Neuronal stem cell (in vitro differentiated cells): Measurements from ENCODE around the gene CASZ1.
A peak's percentile ranks its signal among the peaks of the same experiment; 100 is the strongest.

ENCODE experiments used
- DNase-seq: peaks from one replicate; pipeline ENCODE4 v3.0.0-alpha.2; 2013; ENCODE audit warnings: low spot score
- H2AFZ ChIP-seq: one replicate; pipeline ENCODE4 v1.6.1; 2013; ENCODE audit warnings: mild to moderate bottlenecking, low read length, inconsistent platforms
- H2AK5ac ChIP-seq: 2 replicates; pipeline ENCODE4 v1.6.1; 2013; ENCODE audit warnings: low read depth, mild to moderate bottlenecking, inconsistent platforms, low read length, moderate library complexity, mixed read lengths
- H2BK120ac ChIP-seq: 2 replicates; pipeline ENCODE4 v1.6.1; 2013; ENCODE audit warnings: low read depth, mild to moderate bottlenecking, inconsistent platforms, low read length, moderate library complexity, mixed read lengths
- H2BK12ac ChIP-seq: one replicate; pipeline ENCODE4 v1.6.1; 2013; ENCODE audit warnings: low read length, inconsistent platforms
- H2BK15ac ChIP-seq: 2 replicates; pipeline ENCODE4 v1.6.1; 2013; ENCODE audit warnings: mild to moderate bottlenecking, low read length, inconsistent platforms, mixed read lengths
- H2BK5ac ChIP-seq: one replicate; pipeline ENCODE4 v1.6.1; 2013; ENCODE audit warnings: inconsistent platforms, mild to moderate bottlenecking, low read length, moderate library complexity
- H3K14ac ChIP-seq: one replicate; pipeline ENCODE4 v1.6.1; 2013; ENCODE audit warnings: low read length, inconsistent platforms
- H3K18ac ChIP-seq: 2 replicates; pipeline ENCODE4 v1.6.1; 2013; ENCODE audit warnings: low read length, inconsistent platforms
- H3K23ac ChIP-seq: 2 replicates; pipeline ENCODE4 v1.6.1; 2013; ENCODE audit warnings: low read depth, mild to moderate bottlenecking, mixed read lengths, low read length, inconsistent platforms; ENCODE audit not compliant: poor library complexity
- H3K27ac ChIP-seq: replicated peaks from 3 replicates; pipeline ENCODE4 v1.5.1; 2013; ENCODE audit warnings: low read length, inconsistent platforms
- H3K27me3 ChIP-seq, 3 experiments: 2 replicates each; pipeline ENCODE4 v1.6.1; 2013; ENCODE audit warnings: low read length in 3 of 3, mild to moderate bottlenecking in 2 of 3, inconsistent platforms in 1 of 3, low read depth in 1 of 3, mixed read lengths in 1 of 3, moderate library complexity in 1 of 3; ENCODE audit not compliant: control insufficient read depth in 3 of 3, insufficient read depth in 3 of 3
- H3K36me3 ChIP-seq, 2 donors: replicated peaks in 1 of 2; 2 replicates each; pipeline ENCODE4 v1.6.1; 2013; ENCODE audit warnings: low read length in 2 of 2; ENCODE audit not compliant: control insufficient read depth in 2 of 2, insufficient read depth in 2 of 2
- H3K4ac ChIP-seq: 2 replicates; pipeline ENCODE4 v1.6.1; 2013; ENCODE audit warnings: inconsistent platforms, mild to moderate bottlenecking, low read length, moderate library complexity
- H3K4me1 ChIP-seq, 2 donors: 1 replicate in 1 of 2; 2 replicates in 1 of 2; pipeline ENCODE4 v1.6.1; 2013; ENCODE audit warnings: low read length in 2 of 2, low read depth in 1 of 2; ENCODE audit not compliant: control insufficient read depth in 2 of 2, insufficient read depth in 1 of 2
- H3K4me2 ChIP-seq: one replicate; pipeline ENCODE4 v1.6.1; 2013; ENCODE audit warnings: mild to moderate bottlenecking, low read length, inconsistent platforms; ENCODE audit not compliant: insufficient read depth, poor library complexity, severe bottlenecking
- H3K4me3 ChIP-seq, 2 donors: 2 replicates each; pipeline ENCODE4 v1.5.1; 2013; ENCODE audit warnings: low read length in 2 of 2, mild to moderate bottlenecking in 2 of 2, inconsistent platforms in 1 of 2, moderate library complexity in 1 of 2
- H3K79me1 ChIP-seq: one replicate; pipeline ENCODE4 v1.6.1; 2013; ENCODE audit warnings: low read depth, mild to moderate bottlenecking, inconsistent platforms, low read length, moderate library complexity
- H3K9ac ChIP-seq: one replicate; pipeline ENCODE4 v1.6.1; 2013; ENCODE audit warnings: mild to moderate bottlenecking, low read depth, low read length, inconsistent platforms; ENCODE audit not compliant: poor library complexity
- H3K9me3 ChIP-seq, 2 donors: replicated peaks in 1 of 2; 2 replicates each; pipeline versions ENCODE3 to v1.6.1; 2013; ENCODE audit warnings: low read length in 2 of 2, mild to moderate bottlenecking in 2 of 2, inconsistent platforms in 1 of 2, low read depth in 1 of 2, mixed read lengths in 1 of 2, moderate library complexity in 1 of 2; ENCODE audit not compliant: control insufficient read depth in 2 of 2, insufficient read depth in 1 of 2
- H4K8ac ChIP-seq: one replicate; pipeline ENCODE4 v1.6.1; 2013; ENCODE audit warnings: low read depth, mild to moderate bottlenecking, inconsistent platforms, low read length, moderate library complexity
- H4K91ac ChIP-seq: one replicate; pipeline ENCODE4 v1.6.1; 2013; ENCODE audit warnings: low read length, low read depth, mild to moderate bottlenecking, inconsistent platforms; ENCODE audit not compliant: poor library complexity
- WGBS, 2 donors: extraction: QIAGEN DNeasy Blood & Tissue Kit; methylation state at CpG; one replicate each; pipeline ENCODE4 v1.1.7; 2013; ENCODE audit warnings: missing lambda C conversion rate in 2 of 2, mixed read lengths in 1 of 2; ENCODE audit not compliant: insufficient read length in 2 of 2, insufficient replicate concordance in 1 of 2; ENCODE audit errors: extremely low coverage in 2 of 2; 5-methylcytosine and 5-hydroxymethylcytosine counted together

The CASZ1 gene

GRCh38 chr1:10708757-10709156 is 87.7 kb downstream of the CASZ1 start:
- no peak overlapping the region for H3K27ac ChIP-seq
- no CpG with 5 or more reads among the region's 11 CpGs for WGBS, 2 donors
- H3K4me2 ChIP-seq, result no peak overlapping the region
- peak overlapping the region; percentile 76 for H2BK15ac ChIP-seq
- no peak overlapping the region for H2BK12ac ChIP-seq
- peak overlapping the region in 1 of 2 donors; percentile 45 for H3K4me3 ChIP-seq
- peaks cover 0 to 10% (median 3%) of the 10 kb centered on the region in 3 experiments for H3K27me3 ChIP-seq
- peaks cover 52 to 60% of the 10 kb centered on the region in 2 donors for H3K4me1 ChIP-seq
- H3K14ac ChIP-seq, result no peak overlapping the region
- H2AK5ac ChIP-seq, result peak overlapping the region; percentile 91
- H3K79me1 ChIP-seq, result peaks cover 2% of the 10 kb centered on the region
- peak overlapping the region; percentile 28 for H3K23ac ChIP-seq
- H2BK5ac ChIP-seq, result peak overlapping the region; percentile 36
- no peak overlapping the region for H3K4ac ChIP-seq
- peak overlapping the region; percentile 86 for H2AFZ ChIP-seq
- H4K8ac ChIP-seq, result no peak overlapping the region
- peaks cover 0 to 2% of the 10 kb centered on the region in 2 donors for H3K9me3 ChIP-seq
- peak overlapping the region; percentile 92 for H3K18ac ChIP-seq
- H2BK120ac ChIP-seq, result peak overlapping the region; percentile 85
- H4K91ac ChIP-seq, result peak overlapping the region; percentile 4
- H3K9ac ChIP-seq, result peak overlapping the region; percentile 31
- H3K36me3 ChIP-seq, result no peaks in the 10 kb centered on the region
- DNase-seq, result no peak

DNA sequence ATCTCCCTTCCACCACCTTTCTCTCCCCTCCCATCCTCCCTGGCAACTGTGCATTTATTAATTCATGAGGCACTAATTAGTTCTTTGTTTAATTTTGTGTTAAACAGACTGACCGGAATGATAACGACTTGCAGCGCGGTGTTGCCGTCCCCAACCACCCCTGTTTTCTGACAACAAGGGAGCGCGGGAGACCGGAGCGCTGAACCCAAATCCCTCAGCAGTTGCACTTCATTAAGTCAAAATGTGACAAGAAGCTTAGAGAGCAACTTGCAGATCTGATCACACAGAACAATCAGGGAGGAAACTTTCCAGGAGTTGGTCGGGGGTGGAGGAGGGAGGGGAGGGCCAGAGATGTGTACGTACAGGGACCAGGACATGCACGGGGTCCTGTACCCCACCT is 89.2 kb downstream of the CASZ1 start:
- peak overlapping the region; percentile 16 for H3K27ac ChIP-seq
- WGBS, 2 donors, result no CpG with 5 or more reads among the region's 12 CpGs
- H4K8ac ChIP-seq, result no peak overlapping the region
- H3K4me3 ChIP-seq, result no peak overlapping the region
- no peak overlapping the region for H2BK120ac ChIP-seq
- H3K4ac ChIP-seq, result no peak overlapping the region
- no peak overlapping the region for H3K4me2 ChIP-seq
- peak overlapping the region; percentile 78 for H2BK15ac ChIP-seq
- H2AFZ ChIP-seq, result no peak overlapping the region
- peak overlapping the region; percentile 81 for H3K18ac ChIP-seq
- no peaks in the 10 kb centered on the region for H3K79me1 ChIP-seq
- H2BK5ac ChIP-seq, result no peak overlapping the region
- H4K91ac ChIP-seq, result no peak overlapping the region
- H3K9ac ChIP-seq, result no peak overlapping the region
- no peak overlapping the region for H2BK12ac ChIP-seq
- no peak overlapping the region for H3K14ac ChIP-seq
- H2AK5ac ChIP-seq, result peak overlapping the region; percentile 71
- H3K23ac ChIP-seq, result no peak overlapping the region
- peaks cover 44 to 56% of the 10 kb centered on the region in 2 donors for H3K4me1 ChIP-seq
- no peak for DNase-seq
- H3K27me3 ChIP-seq, result peaks cover 0 to 16% (median 4%) of the 10 kb centered on the region in 3 experiments
- H3K36me3 ChIP-seq, result no peaks in the 10 kb centered on the region
- H3K9me3 ChIP-seq, result peaks cover 0 to 2% of the 10 kb centered on the region in 2 donors

GRCh38 chr1:10706376-10706913 is 90.0 kb downstream of the CASZ1 start:
- H3K27me3 ChIP-seq, result peaks cover 0 to 22% (median 5%) of the 10 kb centered on the region in 3 experiments
- no peaks in the 10 kb centered on the region for H3K36me3 ChIP-seq
- no CpG with 5 or more reads among the region's 16 CpGs for WGBS, 2 donors
- H3K79me1 ChIP-seq, result no peaks in the 10 kb centered on the region
- peaks cover 45 to 56% of the 10 kb centered on the region in 2 donors for H3K4me1 ChIP-seq
- H2BK12ac ChIP-seq, result no peak overlapping the region
- no peak overlapping the region for H3K4ac ChIP-seq
- peak overlapping the region; percentile 74 for H3K18ac ChIP-seq
- H3K23ac ChIP-seq, result no peak overlapping the region
- no peak for DNase-seq
- no peak overlapping the region for H3K4me3 ChIP-seq
- no peak overlapping the region for H4K8ac ChIP-seq
- no peak overlapping the region for H3K14ac ChIP-seq
- H3K27ac ChIP-seq, result no peak overlapping the region
- no peak overlapping the region for H3K4me2 ChIP-seq
- no peaks in the 10 kb centered on the region for H3K9me3 ChIP-seq
- peak overlapping the region; percentile 94 for H2AK5ac ChIP-seq
- H4K91ac ChIP-seq, result no peak overlapping the region
- no peak overlapping the region for H2BK5ac ChIP-seq
- no peak overlapping the region for H2AFZ ChIP-seq
- H3K9ac ChIP-seq, result no peak overlapping the region
- H2BK15ac ChIP-seq, result peak overlapping the region; percentile 78
- no peak overlapping the region for H2BK120ac ChIP-seq

DNA sequence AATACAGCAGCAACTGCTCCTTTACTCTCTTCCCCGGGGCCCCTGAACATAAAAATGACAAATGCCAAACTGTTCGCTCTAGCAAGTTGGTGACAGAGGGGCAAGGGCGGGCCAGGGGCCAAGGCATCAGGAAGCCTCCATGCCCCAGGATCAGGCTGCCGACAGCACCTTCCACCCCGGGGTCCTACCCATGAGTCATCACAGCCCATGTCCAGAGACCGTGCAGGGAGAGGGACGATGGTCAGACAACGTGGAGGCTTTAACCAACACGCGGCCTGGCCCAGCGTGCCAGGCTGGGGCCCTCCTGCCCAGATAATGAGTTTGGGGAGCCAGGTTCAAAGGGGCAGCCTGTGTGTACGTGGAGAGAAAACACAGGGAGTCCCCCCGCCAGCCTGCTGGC is 90.5 kb downstream of the CASZ1 start:
- no CpG with 5 or more reads among the region's 13 CpGs for WGBS, 2 donors

More for the DNA sequence above, 90.5 kb downstream of the CASZ1 start:
- Histone ChIP-seq H3K4me3 (no peak overlapping the region), H3K18ac (peak overlapping the region; percentile 55), H2BK15ac (peak overlapping the region; percentile 78), H2BK120ac (no peak overlapping the region), H4K91ac (no peak overlapping the region), H2AFZ (no peak overlapping the region), H3K4ac (no peak overlapping the region), H3K79me1 (no peaks in the 10 kb centered on the region), H3K9me3 (no peaks in the 10 kb centered on the region), H3K27ac (no peak overlapping the region), H3K9ac (peak overlapping the region; percentile 39), H3K23ac (peak overlapping the region; percentile 16), H4K8ac (no peak overlapping the region), H3K27me3 (peaks cover 0 to 27% (median 5%) of the 10 kb centered on the region in 3 experiments), H2AK5ac (peak overlapping the region; percentile 94), H3K36me3 (no peaks in the 10 kb centered on the region), H3K4me1 (peaks cover 47 to 58% of the 10 kb centered on the region in 2 donors), H2BK5ac (peak overlapping the region; percentile 7), H2BK12ac (peak overlapping the region; percentile 2), H3K4me2 (no peak overlapping the region), H3K14ac (no peak overlapping the region)
- DNase-seq, result no peak
